GM21723 (cell line): ENCODE measurements around the gene RABEP2.
"Not testable (repeated sequence)": the region's sequence is repeated elsewhere in the genome, so short reads cannot be mapped to it uniquely, and the experiment has no call there.

Experiments used
- ATAC-seq: cut with Tn5 transposase; IDR thresholded peaks from one replicate; pipeline ENCODE4 v1.9.1; 2021; ENCODE audit warnings: mild to moderate bottlenecking, moderate library complexity; ENCODE audit not compliant: unreplicated experiment

The RABEP2 gene

GRCh38 chr16:28933171-28933570 lies 8.1 kb upstream of the RABEP2 start:
- ATAC-seq: no peak

GRCh38 chr16:28932339-28933141 lies 7.5 kb upstream of the RABEP2 start:
- no peak for ATAC-seq

- no peak for ATAC-seq
Observed at GRCh38 chr16:28931801-28932225, 6.8 kb upstream of the RABEP2 start, which contains the start of gene CD19. CD19 (plus strand) TSS chr16:28931971; CDS start chr16:28932001, 30 bp downstream.

GRCh38 chr16:28930652-28931051 lies 5.6 kb upstream of the RABEP2 start:
- no peak for ATAC-seq

- ATAC-seq: no peak
Observed at GRCh38 chr16:28930203-28930602, 5.2 kb upstream of the RABEP2 start.

- ATAC-seq: no peak
Observed at GRCh38 chr16:28927815-28928214, 2.8 kb upstream of the RABEP2 start.

- not testable (repeated sequence) for ATAC-seq
Observed at GRCh38 chr16:28926284-28926683, 1.2 kb upstream of the RABEP2 start.

GRCh38 chr16:28925386-28926228 lies 569 bp upstream of the RABEP2 start:
- peak; percentile 31 for ATAC-seq

- ATAC-seq: no peak
Observed at GRCh38 chr16:28924399-28924761, 658 bp downstream of the RABEP2 start.

GRCh38 chr16:28923652-28924398 lies 1.2 kb downstream of the RABEP2 start:
- peak; percentile 70 for ATAC-seq

GRCh38 chr16:28923231-28923587 lies 1.8 kb downstream of the RABEP2 start:
- no peak for ATAC-seq

GRCh38 chr16:28918698-28919097 lies 6.3 kb downstream of the RABEP2 start:
- no peak for ATAC-seq

- no peak for ATAC-seq
Observed at GRCh38 chr16:28917095-28917494, 7.9 kb downstream of the RABEP2 start.

- no peak for ATAC-seq
Observed at GRCh38 chr16:28915181-28915580, 9.9 kb downstream of the RABEP2 start.

GRCh38 chr16:28913946-28914724 lies 10.9 kb downstream of the RABEP2 start:
- ATAC-seq: no peak

GRCh38 chr16:28912558-28912957 lies 12.5 kb downstream of the RABEP2 start:
- no peak for ATAC-seq

- ATAC-seq: no peak
Observed at GRCh38 chr16:28910086-28911031, 14.7 kb downstream of the RABEP2 start.

- no peak for ATAC-seq
Observed at GRCh38 chr16:28905800-28906372, 19.2 kb downstream of the RABEP2 start.

GRCh38 chr16:28905229-28905754 lies 19.7 kb downstream of the RABEP2 start:
- ATAC-seq: no peak
